Heart right ventricle (tissue), 16 donors: Measurements from ENCODE around the gene RNF13. TPM values are rescaled to one million over a fixed set of nuclear protein-coding genes. Genes with fewer than 3 reads are reported as not detected.

Experiments used
- ATAC-seq, 8 donors: fragments of 200-7000 bp; cut with Tn5 transposase; one replicate each; pipeline ENCODE4 v1.9.1; 2020; ENCODE audit warnings: mild to moderate bottlenecking in 8 of 8, moderate library complexity in 8 of 8, moderate number of reproducible peaks in 1 of 8
- DNase-seq, 2 donors: peaks; one replicate each; pipeline ENCODE4 v3.0.0-alpha.2; 2020
- H3K27ac ChIP-seq, 10 donors: fragments of 200-600 bp; sonication (generic) in 2 of 10; one replicate each; pipeline versions ENCODE4 v1.5.0 to v1.8.0; 2020 to 2022; ENCODE audit warnings: mild to moderate bottlenecking in 3 of 10
- H3K27me3 ChIP-seq, 7 donors: fragments of 200-600 bp; one replicate each; pipeline ENCODE4 v1.8.0; 2021 to 2022; ENCODE audit warnings: mild to moderate bottlenecking in 2 of 7
- H3K36me3 ChIP-seq, 9 donors: fragments of 200-600 bp; sonication (generic) in 1 of 9; one replicate each; pipeline versions ENCODE4 v1.5.0 to v1.8.0; 2020 to 2022; ENCODE audit warnings: mild to moderate bottlenecking in 2 of 9
- H3K4me1 ChIP-seq, 9 donors: fragments of 200-600 bp; sonication (generic) in 1 of 9; one replicate each; pipeline versions ENCODE4 v1.5.0 to v1.8.0; 2020 to 2022; ENCODE audit warnings: mild to moderate bottlenecking in 4 of 9
- H3K4me3 ChIP-seq, 10 donors: fragments of 200-600 bp; sonication (generic) in 2 of 10; one replicate each; pipeline versions ENCODE4 v1.5.0 to v1.8.0; 2020 to 2022; ENCODE audit warnings: mild to moderate bottlenecking in 7 of 10, moderate library complexity in 2 of 10
- H3K9me3 ChIP-seq, 11 donors: fragments of 200-600 bp in 10 of 11; sonication (generic) in 2 of 11; one replicate each; pipeline versions ENCODE4 v1.5.0 to v1.8.0; 2013 to 2022; ENCODE audit warnings: mild to moderate bottlenecking in 2 of 11, control low read depth in 1 of 11, moderate library complexity in 1 of 11
- CTCF ChIP-seq, 9 donors: fragments of 200-600 bp; sonication (generic) in 2 of 9; IDR thresholded peaks; one replicate each; pipeline versions ENCODE4 v1.5.0 to v1.8.0; 2021 to 2022; ENCODE audit warnings: antibody characterized with exemption in 9 of 9, mild to moderate bottlenecking in 5 of 9, moderate library complexity in 1 of 9
- WGBS, 2 donors: extraction: QIAGEN DNeasy Blood & Tissue Kit; methylation state at CpG; one replicate each; pipeline ENCODE4 v1.1.7; 2013; ENCODE audit warnings: inconsistent platforms in 1 of 2; 5-methylcytosine and 5-hydroxymethylcytosine counted together
- intact Hi-C, 10 donors: fragments of 100-400 bp; cut with DNase I; formaldehyde crosslinking; loops; one replicate each; pipeline versions ENCODE4 v1.11.1 to v1.14.2; 2022
- polyA plus RNA-seq, 2 donors: library from polyadenylated mRNA; stranded (reverse); fragments of 200-250 nt; gene quantifications; one replicate each; pipeline ENCODE4 v1.2.3, GENCODE V29; 2013
- total RNA-seq, 10 donors: library from RNA; stranded (reverse); fragmentation: NEBNext Ultra II Directional in 3 of 10; extraction: Animal tissue kit (Norgen Biotek cat#: 25700) in 3 of 10; gene quantifications; one replicate each; pipeline versions ENCODE4 v1.2.1 to v1.2.4, GENCODE V29; 2021 to 2023
- donor health status: Arrhythmogenic right ventricular cardiomyopathy.
- donor health status: ischemic (EF 13 %, LVEDD 7.1; RV severe dilation, severe dysfunction).
- donor health status: healthy with polysubstance abuse.
- donor health status: DM: no; HTN: yes; CAD: no.
- donor health status: DM: no; HTN: no; CAD: no.
- donor health status: ischemic (EF 25% LVEDD 6.9; RV normal size, moderate dysfunction).
- donor health status: ischemic (EF 25% LVEDD 5.7; RV mildly dilated, moderate dysfunction).
- donor health status: healthy.
- donor health status: DM: yes; HTN: yes; CAD: no.
- donor health status: Ischemic cardiomyopathy.
- donor health status: ischemic (EF 35%, LVEDD 5.7; RV mildly dilated, moderate dysfunction).
- donor health status: nonischemic (EF 11% LVEDD 7.7; RV severe dilation, severe dysfunction).
- donor health status: DM: yes; HTN: yes; CAD: no.
- donor health status: PGD.
- donor health status: ischemic (EF 29% LVEDD 5.4; RV normal size, mild dysfunction).
- donor health status: nonischemic (EF 23%, LVEDD 6.1; RV moderate dilation, normal function).

RNF13 gene
- total and polyA plus RNA-seq, 12 donors: 24.8 to 72.3 (median 52.4) TPM

DNA sequence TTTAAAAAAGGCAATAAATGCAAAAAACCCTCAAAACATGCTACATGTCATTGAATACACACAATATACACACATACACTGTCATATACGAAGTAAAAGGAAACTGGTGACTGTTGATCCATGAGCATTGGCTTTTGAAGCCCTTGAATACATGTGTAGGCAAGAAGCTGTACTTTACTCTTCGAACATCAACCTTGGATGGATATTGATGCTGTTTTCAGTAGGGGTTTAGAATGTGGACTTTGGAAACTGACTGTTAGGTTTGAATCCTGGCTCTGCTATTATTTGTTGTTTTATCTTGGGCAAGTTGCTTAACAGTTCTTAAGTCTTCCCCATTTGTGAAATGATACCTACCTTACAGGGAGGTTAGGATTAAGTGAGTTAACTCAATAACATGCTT lies 30.5 kb downstream of the RNF13 start:
- Histone ChIP-seq H3K27me3 (no peaks in the 10 kb centered on the region), H3K27ac (no peak overlapping the region), H3K4me3 (no peak overlapping the region), H3K9me3 (peaks cover 0 to 4% (median under 1%) of the 10 kb centered on the region in 11 donors), H3K4me1 (peaks cover 0 to 31% (median 5%) of the 10 kb centered on the region in 9 donors), H3K36me3 (peaks cover 0 to 29% (median 3%) of the 10 kb centered on the region in 9 donors)
- no peak for TF ChIP-seq CTCF (IDR thresholded peaks at IDR 0.05)
- no peak for ATAC-seq
- intact Hi-C loops: no loop called here
- no peak for DNase-seq
- 88 to 92% methylated on average over 2 of the region's 2 CpGs for WGBS, 2 donors

- Histone ChIP-seq H3K27ac (no peak overlapping the region), H3K4me1 (peaks cover 0 to 37% (median 7%) of the 10 kb centered on the region in 9 donors), H3K4me3 (no peak overlapping the region), H3K9me3 (peaks cover 0 to 3% (median 0%) of the 10 kb centered on the region in 11 donors), H3K27me3 (no peaks in the 10 kb centered on the region), H3K36me3 (peaks cover 0 to 34% (median 3%) of the 10 kb centered on the region in 9 donors)
- intact Hi-C loops: no loop called here
- WGBS, 2 donors: 84 to 92% methylated on average over 2 of the region's 2 CpGs
- TF ChIP-seq CTCF (IDR thresholded peaks at IDR 0.05): no peak
- no peak for ATAC-seq
- no peak for DNase-seq
Observed at GRCh38 chr3:149844091-149844490, 31.1 kb downstream of the RNF13 start.

- H3K4me1 ChIP-seq: peaks cover 0 to 38% (median 7%) of the 10 kb centered on the region in 9 donors
Observed at GRCh38 chr3:149845570-149846244, 32.7 kb downstream of the RNF13 start.

GRCh38 chr3:149848238-149848637 lies 35.2 kb downstream of the RNF13 start:
- Histone ChIP-seq H3K4me1 (peaks cover 0 to 32% (median 7%) of the 10 kb centered on the region in 9 donors), H3K36me3 (peaks cover 0 to 63% (median 3%) of the 10 kb centered on the region in 9 donors), H3K27ac (peak overlapping the region in 1 of 10 donors; percentile 17), H3K9me3 (no peaks in the 10 kb centered on the region), H3K27me3 (no peaks in the 10 kb centered on the region), H3K4me3 (no peak overlapping the region)
- ATAC-seq (no peak), DNase-seq (no peak)
- 77 to 88% methylated on average over 1 of the region's 1 CpG for WGBS, 2 donors
- intact Hi-C loops: no loop called here
- no peak for TF ChIP-seq CTCF (IDR thresholded peaks at IDR 0.05)

More at GRCh38 chr3:149845570-149846244, 32.7 kb downstream of the RNF13 start:
- peaks cover 0 to 47% (median 3%) of the 10 kb centered on the region in 9 donors for H3K36me3 ChIP-seq
- intact Hi-C loops: no loop called here
- no peak for DNase-seq
- no peak for TF ChIP-seq CTCF (IDR thresholded peaks at IDR 0.05)
- H3K4me3 ChIP-seq: no peak overlapping the region
- H3K9me3 ChIP-seq: no peaks in the 10 kb centered on the region
- no peak overlapping the region for H3K27ac ChIP-seq
- no peak for ATAC-seq
- H3K27me3 ChIP-seq: no peaks in the 10 kb centered on the region
- WGBS, 2 donors: 86 to 93% methylated on average over 1 of the region's 1 CpG
